WERI-Rb-1 (cell line): ENCODE data around the gene RIMBP2.

Source experiments
- DNase-seq: peaks from one replicate; pipeline ENCODE4 v3.0.0-alpha.2; 2020
- H3K27ac ChIP-seq: fragments of 250-450 bp; sonication (Bioruptor Pico); 2 replicates; pipeline ENCODE4 v1.5.1; 2020; ENCODE audit warnings: mild to moderate bottlenecking, moderate library complexity
- H3K27me3 ChIP-seq: fragments of 250-450 bp; sonication (Bioruptor Pico); 2 replicates; pipeline ENCODE4 v1.5.1; 2021; ENCODE audit warnings: mild to moderate bottlenecking, low read depth, moderate library complexity; ENCODE audit not compliant: insufficient read depth, severe bottlenecking
- H3K36me3 ChIP-seq: fragments of 250-450 bp; sonication (Bioruptor Pico); 2 replicates; pipeline ENCODE4 v1.5.1; 2020; ENCODE audit warnings: mild to moderate bottlenecking, moderate library complexity
- H3K4me3 ChIP-seq: 2 replicates; pipeline ENCODE4 v1.5.1; 2011; ENCODE audit warnings: low read depth, mild to moderate bottlenecking, control low read depth, low read length
- H3K9me3 ChIP-seq: fragments of 250-450 bp; sonication (Bioruptor Pico); 2 replicates; pipeline ENCODE4 v1.5.1; 2021; ENCODE audit warnings: mild to moderate bottlenecking, moderate library complexity; ENCODE audit not compliant: severe bottlenecking
- TF ChIP-seq, protein P1 (sequence below): IDR thresholded peaks from 2 replicates; pipeline ENCODE4 v1.5.1; 2011; ENCODE audit warnings: low read depth, mild to moderate bottlenecking, control low read depth, inconsistent platforms, low read length

Gene RIMBP2

DNA sequence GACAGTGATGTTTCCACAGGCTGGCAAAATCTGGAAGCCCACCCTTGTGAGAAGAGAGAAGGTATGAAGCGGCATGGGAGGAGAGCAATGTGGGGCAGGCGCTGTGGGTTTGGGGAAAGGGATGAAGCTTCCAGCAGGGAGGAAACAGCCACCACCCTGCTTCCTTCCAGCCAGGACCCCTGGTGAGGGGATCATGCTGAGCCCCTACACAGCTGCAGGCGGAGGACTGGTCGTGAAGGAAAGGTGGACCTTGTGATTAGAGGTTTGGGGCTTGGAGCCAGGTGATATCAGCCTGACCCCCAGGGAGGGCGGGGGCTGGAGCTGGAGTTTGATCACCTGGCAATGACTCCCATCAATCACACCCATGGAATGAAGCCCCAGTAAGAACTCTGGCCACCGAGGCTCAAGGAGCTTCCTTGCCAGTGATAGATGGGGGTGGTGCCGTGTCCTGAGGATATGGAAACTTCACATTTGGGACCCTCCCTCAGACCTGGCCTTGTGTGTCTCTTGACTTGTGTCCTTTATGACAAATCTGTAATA lies 48.6 kb downstream of the RIMBP2 start:
- TF ChIP-seq, protein P1, sequence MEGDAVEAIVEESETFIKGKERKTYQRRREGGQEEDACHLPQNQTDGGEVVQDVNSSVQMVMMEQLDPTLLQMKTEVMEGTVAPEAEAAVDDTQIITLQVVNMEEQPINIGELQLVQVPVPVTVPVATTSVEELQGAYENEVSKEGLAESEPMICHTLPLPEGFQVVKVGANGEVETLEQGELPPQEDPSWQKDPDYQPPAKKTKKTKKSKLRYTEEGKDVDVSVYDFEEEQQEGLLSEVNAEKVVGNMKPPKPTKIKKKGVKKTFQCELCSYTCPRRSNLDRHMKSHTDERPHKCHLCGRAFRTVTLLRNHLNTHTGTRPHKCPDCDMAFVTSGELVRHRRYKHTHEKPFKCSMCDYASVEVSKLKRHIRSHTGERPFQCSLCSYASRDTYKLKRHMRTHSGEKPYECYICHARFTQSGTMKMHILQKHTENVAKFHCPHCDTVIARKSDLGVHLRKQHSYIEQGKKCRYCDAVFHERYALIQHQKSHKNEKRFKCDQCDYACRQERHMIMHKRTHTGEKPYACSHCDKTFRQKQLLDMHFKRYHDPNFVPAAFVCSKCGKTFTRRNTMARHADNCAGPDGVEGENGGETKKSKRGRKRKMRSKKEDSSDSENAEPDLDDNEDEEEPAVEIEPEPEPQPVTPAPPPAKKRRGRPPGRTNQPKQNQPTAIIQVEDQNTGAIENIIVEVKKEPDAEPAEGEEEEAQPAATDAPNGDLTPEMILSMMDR = no peak
- Histone ChIP-seq H3K9me3 (peaks cover 17% of the 10 kb centered on the region), H3K27me3 (no peaks in the 10 kb centered on the region), H3K4me3 (no peak overlapping the region), H3K27ac (no peak overlapping the region), H3K36me3 (no peaks in the 10 kb centered on the region)
- no peak for DNase-seq

DNA sequence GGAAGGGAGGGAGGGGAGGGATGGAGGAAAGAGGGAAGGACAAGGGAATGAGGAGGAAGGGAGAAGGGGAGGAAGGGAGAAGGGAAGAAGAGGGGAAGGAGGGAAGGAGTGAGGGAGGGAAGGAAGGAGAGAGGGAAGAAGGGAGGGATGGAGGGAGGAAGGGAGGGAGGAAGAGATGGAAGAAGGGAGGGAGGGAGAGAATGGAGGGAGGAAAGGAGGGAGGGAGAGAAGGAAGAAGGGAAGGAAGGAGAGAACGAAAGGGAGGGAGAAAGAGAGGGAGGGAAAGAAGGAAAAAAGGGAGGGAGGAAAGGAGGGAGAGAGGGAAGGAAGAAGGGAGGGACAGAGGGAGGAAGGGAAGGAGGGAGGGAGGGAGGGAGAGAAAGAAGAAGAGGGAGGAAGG lies 49.5 kb downstream of the RIMBP2 start:
- peaks cover 17% of the 10 kb centered on the region for H3K9me3 ChIP-seq
- TF ChIP-seq, protein P1 = no peak
- H3K27me3 ChIP-seq = no peaks in the 10 kb centered on the region
- H3K36me3 ChIP-seq = no peaks in the 10 kb centered on the region
- no peak for DNase-seq
- H3K4me3 ChIP-seq = no peak overlapping the region
- H3K27ac ChIP-seq = no peak overlapping the region

DNA sequence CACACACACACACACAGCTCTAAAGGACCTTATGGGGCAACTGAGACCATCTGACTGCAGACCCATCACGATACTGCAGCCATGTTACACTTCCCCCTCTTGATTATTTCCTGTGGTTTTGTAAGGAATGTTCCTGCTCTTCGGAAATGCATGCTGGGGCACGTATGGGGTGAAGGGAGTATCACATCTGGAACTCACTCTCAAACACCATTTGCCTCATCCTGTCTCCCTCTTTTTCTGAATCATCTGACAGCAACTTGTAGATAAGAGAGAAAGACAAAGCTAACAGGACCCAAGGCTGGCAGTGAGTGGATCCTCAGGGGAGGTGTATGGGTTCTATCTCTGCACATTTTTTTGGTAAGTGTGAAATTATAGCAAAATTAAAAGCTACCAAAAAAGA lies 50.3 kb downstream of the RIMBP2 start:
- no peak for DNase-seq
- Histone ChIP-seq H3K27ac (no peak overlapping the region), H3K27me3 (no peaks in the 10 kb centered on the region), H3K4me3 (no peak overlapping the region), H3K36me3 (no peaks in the 10 kb centered on the region), H3K9me3 (peaks cover 13% of the 10 kb centered on the region)
- TF ChIP-seq, protein P1 = no peak

DNA sequence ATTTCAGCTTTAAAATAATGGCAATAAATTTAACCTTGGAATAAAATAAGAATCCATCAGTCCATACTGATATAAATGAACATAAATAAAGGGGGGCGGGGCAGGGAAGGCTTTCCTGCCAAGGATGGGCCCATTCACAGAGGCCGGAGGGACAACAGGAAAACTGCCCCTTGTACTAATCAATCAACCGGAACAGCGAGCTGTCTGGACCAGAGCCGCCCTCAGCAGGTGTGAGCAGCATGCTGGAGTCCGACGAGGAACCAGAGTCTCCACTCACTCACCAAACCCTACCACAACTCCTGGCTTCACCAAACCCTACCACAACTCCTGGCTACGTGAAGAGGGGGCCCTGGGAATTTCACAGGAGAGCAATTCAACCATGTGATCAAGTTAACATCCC lies 51.3 kb downstream of the RIMBP2 start:
- no peak for DNase-seq
- Histone ChIP-seq H3K4me3 (no peak overlapping the region), H3K9me3 (peaks cover 13% of the 10 kb centered on the region), H3K27ac (no peak overlapping the region), H3K36me3 (no peaks in the 10 kb centered on the region), H3K27me3 (no peaks in the 10 kb centered on the region)
- TF ChIP-seq, protein P1 = no peak

DNA sequence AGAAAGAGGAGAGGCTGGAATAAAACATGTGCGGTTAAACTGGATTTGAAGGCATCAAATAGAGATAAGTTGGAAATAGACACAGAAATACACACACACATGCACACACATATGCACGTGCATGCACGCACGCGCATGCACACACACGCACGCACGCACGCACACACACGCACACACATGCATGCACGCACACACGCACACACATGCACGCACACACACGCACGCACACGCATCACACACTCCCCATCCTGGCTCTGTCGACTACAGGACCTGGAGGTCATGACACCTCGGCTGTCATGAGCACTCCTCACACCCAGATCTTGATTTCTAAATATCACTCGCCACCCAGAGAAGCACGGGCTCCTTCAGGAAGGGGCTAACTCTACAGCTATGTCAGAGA lies 51.8 kb downstream of the RIMBP2 start:
- no peak for DNase-seq
- H3K36me3 ChIP-seq = no peaks in the 10 kb centered on the region
- H3K9me3 ChIP-seq = peaks cover 9% of the 10 kb centered on the region
- TF ChIP-seq, protein P1 = no peak
- H3K27me3 ChIP-seq = no peaks in the 10 kb centered on the region
- no peak overlapping the region for H3K27ac ChIP-seq
- H3K4me3 ChIP-seq = no peak overlapping the region

DNA sequence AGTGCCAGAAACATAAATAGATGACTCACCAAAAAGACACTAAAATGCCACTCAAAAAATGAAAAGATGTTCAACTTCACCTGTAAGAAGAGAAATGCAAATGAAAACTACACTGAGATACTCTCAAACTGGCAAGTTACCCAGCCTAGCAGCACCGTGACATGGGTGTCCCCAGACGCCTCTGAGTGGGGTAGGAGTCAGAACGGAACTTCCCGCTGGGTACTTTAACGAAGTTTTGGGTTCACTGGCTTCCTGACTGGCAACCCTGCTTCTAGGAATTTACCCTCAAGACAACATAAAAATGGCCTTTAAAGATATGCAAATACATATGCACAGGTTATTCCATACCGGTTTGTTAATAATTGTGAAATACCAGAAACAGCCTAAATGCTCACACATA lies 52.6 kb downstream of the RIMBP2 start:
- H3K4me3 ChIP-seq = no peak overlapping the region
- H3K36me3 ChIP-seq = no peaks in the 10 kb centered on the region
- no peak overlapping the region for H3K27ac ChIP-seq
- TF ChIP-seq, protein P1 = no peak
- no peak for DNase-seq
- H3K9me3 ChIP-seq = peaks cover 9% of the 10 kb centered on the region
- no peaks in the 10 kb centered on the region for H3K27me3 ChIP-seq
